Transverse colon (tissue), 3 donors: ENCODE data around the gene PKNOX1.
"Not testable (repeated sequence)": the region's sequence is repeated elsewhere in the genome, so short reads cannot be mapped to it uniquely, and the experiment has no call there.

ENCODE experiments used
- CTCF ChIP-seq, 5 experiments: fragments of 200-600 bp in 3 of 5; fragments of 450-650 bp in 2 of 5; sonication (generic) in 3 of 5; IDR thresholded peaks; 1 replicate in 2 of 5; 2 replicates in 3 of 5; pipeline ENCODE4 v1.5.1; 2016 to 2017; ENCODE audit warnings: antibody characterized with exemption in 5 of 5, inconsistent platforms in 3 of 5, mild to moderate bottlenecking in 2 of 5, moderate library complexity in 1 of 5
- POLR2A ChIP-seq: fragments of 450-650 bp; IDR thresholded peaks from one replicate; pipeline ENCODE4 v1.6.1; 2016; ENCODE audit warnings: antibody characterized with exemption, mild to moderate bottlenecking, moderate library complexity

GRCh38 chr21:42937034-42937940 lies 37.1 kb upstream of the PKNOX1 start:
- not testable (repeated sequence) for TF ChIP-seq CTCF (IDR thresholded peaks at IDR 0.05); POLR2A
